Measurements from ENCODE around the gene IVD.
A peak's percentile ranks its signal among the peaks of the same experiment; 100 is the strongest.

The IVD gene

GRCh38 chr15:40416056-40416455 is 10.5 kb downstream of the IVD start:
- DNase-seq = no peak

GRCh38 chr15:40418126-40418525 is 12.5 kb downstream of the IVD start:
- DNase-seq = no peak

- no peak for DNase-seq
Measured at GRCh38 chr15:40420071-40420713, 14.6 kb downstream of the IVD start.

GRCh38 chr15:40420793-40421192 is 15.2 kb downstream of the IVD start:
- DNase-seq = no peak

- DNase-seq = peak; percentile 94
Measured at GRCh38 chr15:40421246-40422157, 15.9 kb downstream of the IVD start.

- DNase-seq = no peak
Measured at GRCh38 chr15:40424483-40425115, 19.0 kb downstream of the IVD start.

- DNase-seq = no peak
Measured at GRCh38 chr15:40425681-40426080, 20.1 kb downstream of the IVD start.

- no peak for DNase-seq
Measured at GRCh38 chr15:40427188-40427587, 21.6 kb downstream of the IVD start.

GRCh38 chr15:40428185-40428584 is 22.6 kb downstream of the IVD start:
- no peak for DNase-seq

GRCh38 chr15:40429068-40429710 is 23.6 kb downstream of the IVD start:
- DNase-seq = no peak

- DNase-seq = no peak
Measured at GRCh38 chr15:40430271-40430805, 24.7 kb downstream of the IVD start.

GRCh38 chr15:40435023-40435709 is 29.6 kb downstream of the IVD start:
- DNase-seq = no peak

- DNase-seq = no peak
Measured at GRCh38 chr15:40435710-40436089, 30.1 kb downstream of the IVD start.

- peak; percentile 64 for DNase-seq
Measured at GRCh38 chr15:40436116-40436891, 30.7 kb downstream of the IVD start.

GRCh38 chr15:40436892-40437751 is 31.5 kb downstream of the IVD start:
- no peak for DNase-seq

GRCh38 chr15:40437752-40438687 is 32.4 kb downstream of the IVD start:
- DNase-seq = no peak

- DNase-seq = no peak
Measured at GRCh38 chr15:40438712-40439111, 33.1 kb downstream of the IVD start.

GRCh38 chr15:40439461-40439959 is 33.9 kb downstream of the IVD start:
- no peak for DNase-seq

All from activated CD8-positive, alpha-beta memory T cell treated with anti-CD3 and anti-CD28 coated beads for 24 hours (primary cell).